ENCODE data around the gene LMNA. TPM values are rescaled to one million over a fixed set of nuclear protein-coding genes. Genes with fewer than 3 reads are reported as not detected.

Gene LMNA
- total RNA-seq, 2 experiments from 2014 or later, result 435 to 455 TPM

GRCh38 chr1:156164125-156164831 lies 49.8 kb downstream of the LMNA start:
- no peak overlapping the region for H3K4me3 ChIP-seq (ENCODE audit: low read length)
- intact Hi-C loops (cut with DNase I, micrococcal nuclease), result no loop called here
- ATAC-seq (ENCODE audit: poor library complexity), result no peak
- no peak overlapping the region for H3K27ac ChIP-seq (ENCODE audit: low read depth in 1 of 2, low read length in 2 of 2)
- no peaks in the 10 kb centered on the region for H3K27me3 Mint-ChIP-seq
- H3K36me3 Mint-ChIP-seq (ENCODE audit: low read depth), result peaks cover 4% of the 10 kb centered on the region
- peaks cover 13% of the 10 kb centered on the region for H3K4me1 ChIP-seq (ENCODE audit: insufficient read depth, low read length)
- no peaks in the 10 kb centered on the region for H3K27me3 ChIP-seq (ENCODE audit: control insufficient read depth in 1 of 2, insufficient read depth in 2 of 2, low read length in 2 of 2)
- ChIA-PET CTCF (interaction anchor here (0.7 to 1.5 kb wide), 4 partner anchors 10 to 68 kb away, joined by 3 to 7 read pairs (median 4); no protein-coding TSS in a partner anchor), POLR2A (interaction anchor here (0.6 to 1.7 kb wide), 4 partner anchors 9 to 48 kb away, joined by 3 to 7 read pairs (median 4); partner anchors contain the start of gene PMF1)
- H3K9me3 ChIP-seq (ENCODE audit: control insufficient read depth in 1 of 2, insufficient read depth in 1 of 2, low read length in 2 of 2), result no peaks in the 10 kb centered on the region
- H3K27ac Mint-ChIP-seq, result no peak overlapping the region
- TF ChIP-seq CTCF (IDR thresholded peaks at IDR 0.05), result no peak
- peak overlapping the region; percentile 20 for H3K4me3 Mint-ChIP-seq
- DNase-seq, result no peak
- H3K9me3 Mint-ChIP-seq, result no peaks in the 10 kb centered on the region
- H3K4me1 Mint-ChIP-seq (ENCODE audit: low read depth), result peaks cover 21% of the 10 kb centered on the region
- no peaks in the 10 kb centered on the region for H3K36me3 ChIP-seq (ENCODE audit: insufficient read depth, low read length)

GRCh38 chr1:156165083-156165482 lies 50.6 kb downstream of the LMNA start:
- no peak overlapping the region for H3K4me3 ChIP-seq (ENCODE audit: low read length)
- DNase-seq (peak in 2 of 14 experiments; percentile 71 to 82), ATAC-seq (ENCODE audit: poor library complexity) (no peak)
- no peak overlapping the region for H3K27ac Mint-ChIP-seq
- no peaks in the 10 kb centered on the region for H3K36me3 ChIP-seq (ENCODE audit: insufficient read depth, low read length)
- no peak overlapping the region for H3K27ac ChIP-seq (ENCODE audit: low read depth in 1 of 2, low read length in 2 of 2)
- TF ChIP-seq CTCF (IDR thresholded peaks at IDR 0.05), result no peak
- H3K36me3 Mint-ChIP-seq (ENCODE audit: low read depth), result peaks cover 4% of the 10 kb centered on the region
- no peak overlapping the region for H3K4me3 Mint-ChIP-seq
- peaks cover 14% of the 10 kb centered on the region for H3K4me1 Mint-ChIP-seq (ENCODE audit: low read depth)
- intact Hi-C loops (cut with DNase I, micrococcal nuclease), result no loop called here
- CTCF ChIA-PET, result interaction anchor here (1.1 to 1.5 kb wide), 2 partner anchors 60 to 68 kb away, joined by 3 read pairs; no protein-coding TSS in a partner anchor
- POLR2A ChIA-PET, result interaction anchor here (1.4 to 1.7 kb wide), 2 partner anchors 9 to 48 kb away, joined by 5 to 7 read pairs; partner anchors contain the start of gene PMF1
- peaks cover 12% of the 10 kb centered on the region for H3K4me1 ChIP-seq (ENCODE audit: insufficient read depth, low read length)
- no peaks in the 10 kb centered on the region for H3K27me3 ChIP-seq (ENCODE audit: control insufficient read depth in 1 of 2, insufficient read depth in 2 of 2, low read length in 2 of 2)
- H3K27me3 Mint-ChIP-seq, result no peaks in the 10 kb centered on the region
- H3K9me3 Mint-ChIP-seq, result no peaks in the 10 kb centered on the region
- no peaks in the 10 kb centered on the region for H3K9me3 ChIP-seq (ENCODE audit: control insufficient read depth in 1 of 2, insufficient read depth in 1 of 2, low read length in 2 of 2)

- Mint-ChIP-seq H3K4me3 (no peak overlapping the region), H3K9me3 (no peaks in the 10 kb centered on the region), H3K27ac (no peak overlapping the region), H3K27me3 (no peaks in the 10 kb centered on the region), H3K4me1 (ENCODE audit: low read depth) (no peaks in the 10 kb centered on the region), H3K36me3 (ENCODE audit: low read depth) (peaks cover 4% of the 10 kb centered on the region)
- TF ChIP-seq CTCF (IDR thresholded peaks at IDR 0.05), result no peak
- ATAC-seq (ENCODE audit: poor library complexity) (no peak), DNase-seq (no peak)
- no peak overlapping the region for H3K4me3 ChIP-seq (ENCODE audit: low read length)
- POLR2A ChIA-PET, result no interaction called here
- intact Hi-C loops (cut with DNase I, micrococcal nuclease), result no loop called here
- CTCF ChIA-PET, result no interaction called here
- H3K36me3 ChIP-seq (ENCODE audit: insufficient read depth, low read length), result no peaks in the 10 kb centered on the region
- no peak overlapping the region for H3K27ac ChIP-seq (ENCODE audit: low read depth in 1 of 2, low read length in 2 of 2)
- no peaks in the 10 kb centered on the region for H3K27me3 ChIP-seq (ENCODE audit: control insufficient read depth in 1 of 2, insufficient read depth in 2 of 2, low read length in 2 of 2)
- no peaks in the 10 kb centered on the region for H3K4me1 ChIP-seq (ENCODE audit: insufficient read depth, low read length)
- H3K9me3 ChIP-seq (ENCODE audit: control insufficient read depth in 1 of 2, insufficient read depth in 1 of 2, low read length in 2 of 2), result no peaks in the 10 kb centered on the region
These were observed 53.0 kb downstream of the LMNA start for GRCh38 chr1:156167536-156167935.

All from CD4-positive, alpha-beta T cell (primary cell).